Activated B cell treated with CpG ODN at 0.5 μM for 24 hours (primary cell): Measurements from ENCODE around the gene HCRTR1. TPM values are rescaled to one million over a fixed set of nuclear protein-coding genes. Genes with fewer than 3 reads are reported as not detected.

ENCODE experiments used
- ATAC-seq: fragments of 200-7000 bp; cut with Tn5 transposase; one replicate; pipeline ENCODE4 v1.10.0; 2021; ENCODE audit warnings: low read depth, mild to moderate bottlenecking, moderate library complexity
- CTCF ChIA-PET: fragments of 350-600 bp; sonication (Branson Sonifier 250); formaldehyde crosslinking; loops from one replicate; lab custom pipeline; 2021; ENCODE audit warnings: antibody characterized with exemption; lab: Charles Lee
- POLR2A ChIA-PET: fragments of 350-600 bp; sonication (Branson Sonifier 250); formaldehyde crosslinking; loops from one replicate; lab custom pipeline; 2021; ENCODE audit warnings: antibody characterized with exemption; lab: Charles Lee
- DNase-seq: peaks from one replicate; pipeline ENCODE4 v3.0.0; 2022
- H3K27ac Mint-ChIP-seq: one replicate; pipeline ENCODE4 v1.8.0; 2020; ENCODE audit warnings: mixed read lengths
- H3K27me3 Mint-ChIP-seq: one replicate; pipeline ENCODE4 v1.8.0; 2021; ENCODE audit warnings: mixed read lengths
- H3K36me3 Mint-ChIP-seq: one replicate; pipeline ENCODE4 v1.8.0; 2021; ENCODE audit warnings: low read depth, mixed read lengths
- H3K4me1 Mint-ChIP-seq: one replicate; pipeline ENCODE4 v1.8.0; 2021; ENCODE audit warnings: mixed read lengths
- H3K4me3 Mint-ChIP-seq: one replicate; pipeline ENCODE4 v1.8.0; 2020; ENCODE audit warnings: mild to moderate bottlenecking, mixed read lengths
- H3K9me3 Mint-ChIP-seq: one replicate; pipeline ENCODE4 v1.8.0; 2020; ENCODE audit warnings: mixed read lengths
- CTCF ChIP-seq: fragments of 200-600 bp; IDR thresholded peaks from one replicate; pipeline ENCODE4 v1.8.0; 2022; ENCODE audit warnings: antibody characterized with exemption, mild to moderate bottlenecking
- intact Hi-C: fragments of 100-400 bp; cut with micrococcal nuclease; formaldehyde crosslinking; loops from one replicate; pipeline ENCODE4 v1.15.1; 2024
- total RNA-seq: library from RNA; stranded (reverse); gene quantifications from 2 replicates; pipeline ENCODE4 v1.2.3, GENCODE V29; 2022

Gene HCRTR1
- total RNA-seq, 1 donor from 2014 or later = not detected

- H3K36me3 Mint-ChIP-seq = no peaks in the 10 kb centered on the region
- DNase-seq = no peak
- intact Hi-C loops = no loop called here
- H3K27me3 Mint-ChIP-seq = peaks cover 6% of the 10 kb centered on the region
- POLR2A ChIA-PET = no interaction called here
- H3K9me3 Mint-ChIP-seq = no peaks in the 10 kb centered on the region
- CTCF ChIA-PET = no interaction called here
- ATAC-seq = no peak
- TF ChIP-seq CTCF = no peak
- no peaks in the 10 kb centered on the region for H3K4me1 Mint-ChIP-seq
- H3K27ac Mint-ChIP-seq = no peak overlapping the region
- H3K4me3 Mint-ChIP-seq = no peak overlapping the region
Measured at GRCh38 chr1:31581821-31582810, 35.4 kb upstream of the HCRTR1 start.

DNA sequence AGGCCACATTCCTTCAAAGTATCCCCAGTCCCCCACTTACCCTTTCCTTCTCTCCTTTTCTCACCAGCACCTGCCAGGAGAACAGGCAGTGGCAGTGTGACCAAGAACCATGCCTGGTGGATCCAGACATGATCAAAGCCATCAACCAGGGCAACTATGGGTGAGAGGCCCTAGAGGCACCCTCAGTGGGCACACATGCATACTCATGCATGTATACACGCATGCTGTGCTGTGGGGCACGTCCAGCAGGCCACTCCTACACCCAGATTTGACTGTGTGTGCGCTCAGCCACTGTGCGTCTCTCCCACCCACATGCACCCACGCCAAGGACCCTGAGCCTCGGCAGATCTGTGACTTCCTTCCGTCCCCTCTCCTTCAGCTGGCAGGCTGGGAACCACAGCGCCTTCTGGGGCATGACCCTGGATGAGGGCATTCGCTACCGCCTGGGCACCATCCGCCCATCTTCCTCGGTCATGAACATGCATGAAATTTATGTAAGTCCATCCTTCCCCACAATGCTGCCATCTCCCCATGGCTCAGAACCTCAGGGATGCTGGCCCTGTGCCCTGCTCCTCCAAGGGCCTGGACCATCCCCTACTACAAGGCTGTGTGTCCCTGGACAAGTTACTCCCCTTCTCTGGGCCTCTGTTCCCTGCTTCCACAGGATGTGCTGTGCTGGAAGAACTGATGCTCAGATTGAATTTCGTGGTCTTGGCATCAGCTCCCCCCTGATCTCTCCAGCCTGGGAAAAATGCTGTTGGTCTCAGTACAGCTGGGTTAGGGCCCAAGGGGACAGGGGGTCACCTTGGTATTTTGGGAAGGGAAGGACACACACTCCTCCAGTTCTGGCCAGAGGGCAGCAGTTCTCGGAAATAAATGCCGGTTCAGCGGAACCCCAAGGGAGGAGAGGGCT is 34.2 kb upstream of the HCRTR1 start:
- Mint-ChIP-seq H3K27me3 (peaks cover 9% of the 10 kb centered on the region), H3K4me3 (no peak overlapping the region), H3K9me3 (no peaks in the 10 kb centered on the region), H3K36me3 (no peaks in the 10 kb centered on the region), H3K27ac (no peak overlapping the region), H3K4me1 (peaks cover 7% of the 10 kb centered on the region)
- POLR2A ChIA-PET = no interaction called here
- ATAC-seq (no peak), DNase-seq (no peak)
- no peak for TF ChIP-seq CTCF
- CTCF ChIA-PET = no interaction called here
- intact Hi-C loops = no loop called here

- no peaks in the 10 kb centered on the region for H3K9me3 Mint-ChIP-seq
- TF ChIP-seq CTCF = no peak
- no peak overlapping the region for H3K4me3 Mint-ChIP-seq
- DNase-seq = peak; percentile 4
- ChIA-PET POLR2A (no interaction called here), CTCF (no interaction called here)
- ATAC-seq = no peak
- peaks cover 11% of the 10 kb centered on the region for H3K27me3 Mint-ChIP-seq
- intact Hi-C loops = no loop called here
- H3K4me1 Mint-ChIP-seq = peaks cover 9% of the 10 kb centered on the region
- H3K36me3 Mint-ChIP-seq = no peaks in the 10 kb centered on the region
- no peak overlapping the region for H3K27ac Mint-ChIP-seq
Measured at GRCh38 chr1:31583995-31584868, 33.3 kb upstream of the HCRTR1 start.

GRCh38 chr1:31584869-31585735 is 32.4 kb upstream of the HCRTR1 start:
- Mint-ChIP-seq H3K27ac (no peak overlapping the region), H3K27me3 (peaks cover 15% of the 10 kb centered on the region), H3K4me1 (peaks cover 10% of the 10 kb centered on the region), H3K4me3 (no peak overlapping the region), H3K9me3 (no peaks in the 10 kb centered on the region), H3K36me3 (no peaks in the 10 kb centered on the region)
- TF ChIP-seq CTCF = no peak
- ChIA-PET CTCF (no interaction called here), POLR2A (no interaction called here)
- intact Hi-C loops = no loop called here
- no peak for ATAC-seq
- peak; percentile 14 for DNase-seq
